Spleen (tissue), 7 donors: Measurements from ENCODE around the gene TOP1.

ENCODE experiments used
- POLR2A ChIP-seq, 3 donors: fragments of 450-650 bp; IDR thresholded peaks; one replicate each; pipeline ENCODE4 v1.5.1; 2017; ENCODE audit warnings: antibody characterized with exemption in 3 of 3, mild to moderate bottlenecking in 1 of 3
- POLR2AphosphoS5 ChIP-seq, 3 donors: sonication (generic); formaldehyde crosslinking; IDR thresholded peaks; one replicate each; pipeline ENCODE4 v1.5.1; 2017; ENCODE audit warnings: antibody characterized with exemption in 3 of 3
- TF ChIP-seq, protein P1 (sequence below), 11 experiments: fragments of 200-600 bp in 7 of 11; fragments of 450-650 bp in 4 of 11; sonication (generic) in 4 of 11; IDR thresholded peaks in 8 of 11; conservative IDR thresholded peaks in 3 of 11; 1 replicate in 7 of 11; 2 replicates in 4 of 11; pipeline versions ENCODE4 v1.4.0 to v1.8.0; 2016 to 2021; ENCODE audit warnings: antibody characterized with exemption in 11 of 11, inconsistent platforms in 4 of 11, mild to moderate bottlenecking in 1 of 11
- donor health status: DM: no; HTN: no; CAD: no; lungs with moderate emphysema.
- donor health status: DM: no; HTN: no; CAD: no.
- donor health status: DM: no; HTN: no; CAD: no.

DNA sequence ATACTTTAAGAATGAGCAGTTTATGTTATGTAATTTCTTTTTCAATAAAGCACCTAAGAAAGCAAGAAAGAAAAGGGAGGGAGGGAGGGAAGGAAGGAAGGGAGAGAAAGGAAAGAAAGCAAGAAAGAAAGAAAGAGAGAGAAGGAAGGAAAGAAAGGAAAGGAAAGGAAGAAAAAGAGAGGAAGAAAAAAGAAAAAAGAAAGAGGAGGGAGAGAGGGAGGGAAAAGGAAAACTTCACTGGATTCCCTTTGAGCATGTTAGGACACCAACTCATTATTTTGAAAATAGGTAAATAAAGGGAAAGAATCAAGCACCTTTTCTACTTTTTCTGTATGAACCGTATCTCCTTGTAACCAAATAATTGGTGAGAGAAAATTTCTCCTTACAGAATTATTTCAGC lies 32.3 kb upstream of the TOP1 start:
- TF ChIP-seq POLR2A (IDR thresholded peaks at IDR 0.05) (no peak), POLR2AphosphoS5 (IDR thresholded peaks at IDR 0.05) (no peak)
- TF ChIP-seq, protein P1, sequence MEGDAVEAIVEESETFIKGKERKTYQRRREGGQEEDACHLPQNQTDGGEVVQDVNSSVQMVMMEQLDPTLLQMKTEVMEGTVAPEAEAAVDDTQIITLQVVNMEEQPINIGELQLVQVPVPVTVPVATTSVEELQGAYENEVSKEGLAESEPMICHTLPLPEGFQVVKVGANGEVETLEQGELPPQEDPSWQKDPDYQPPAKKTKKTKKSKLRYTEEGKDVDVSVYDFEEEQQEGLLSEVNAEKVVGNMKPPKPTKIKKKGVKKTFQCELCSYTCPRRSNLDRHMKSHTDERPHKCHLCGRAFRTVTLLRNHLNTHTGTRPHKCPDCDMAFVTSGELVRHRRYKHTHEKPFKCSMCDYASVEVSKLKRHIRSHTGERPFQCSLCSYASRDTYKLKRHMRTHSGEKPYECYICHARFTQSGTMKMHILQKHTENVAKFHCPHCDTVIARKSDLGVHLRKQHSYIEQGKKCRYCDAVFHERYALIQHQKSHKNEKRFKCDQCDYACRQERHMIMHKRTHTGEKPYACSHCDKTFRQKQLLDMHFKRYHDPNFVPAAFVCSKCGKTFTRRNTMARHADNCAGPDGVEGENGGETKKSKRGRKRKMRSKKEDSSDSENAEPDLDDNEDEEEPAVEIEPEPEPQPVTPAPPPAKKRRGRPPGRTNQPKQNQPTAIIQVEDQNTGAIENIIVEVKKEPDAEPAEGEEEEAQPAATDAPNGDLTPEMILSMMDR (IDR thresholded peaks at IDR 0.05 in 8 of 11, conservative IDR thresholded peaks at IDR 0.05 in 3 of 11), result no peak
